DMS53 (cell line): ENCODE measurements around the gene SH3BGR.

Experiments used
- DNase-seq: peaks from one replicate; lab custom pipeline; 2025; lab: John Stamatoyannopoulos, UW

SH3BGR gene

GRCh38 chr21:39546522-39546921 is 94.8 kb downstream of the SH3BGR start:
- DNase-seq: no peak

- DNase-seq: no peak
Observed at GRCh38 chr21:39552856-39553255, 101.1 kb downstream of the SH3BGR start.

GRCh38 chr21:39553331-39553730 is 101.6 kb downstream of the SH3BGR start:
- no peak for DNase-seq

- DNase-seq: peak; percentile 76
Observed at GRCh38 chr21:39555911-39556590, 104.3 kb downstream of the SH3BGR start.

- no peak for DNase-seq
Observed at GRCh38 chr21:39559511-39559910, 107.7 kb downstream of the SH3BGR start.

- no peak for DNase-seq
Observed at GRCh38 chr21:39561140-39561539, 109.4 kb downstream of the SH3BGR start.

- no peak for DNase-seq
Observed at GRCh38 chr21:39562791-39563770, 111.3 kb downstream of the SH3BGR start.

GRCh38 chr21:39564200-39564599 is 112.4 kb downstream of the SH3BGR start:
- DNase-seq: no peak
